DMS53 treated with DMSO at 0.1 percent for 48 hours (cell line): ENCODE results near the gene AJAP1.

ENCODE experiments used
- DNase-seq: peaks from one replicate; lab custom pipeline; 2025; ENCODE audit not compliant: unreplicated experiment; lab: John Stamatoyannopoulos, UW

AJAP1 gene

GRCh38 chr1:4630561-4630960 lies 23.8 kb upstream of the AJAP1 start:
- no peak for DNase-seq

- no peak for DNase-seq
Observed at GRCh38 chr1:4631321-4631720, 23.1 kb upstream of the AJAP1 start.

GRCh38 chr1:4633346-4633745 lies 21.1 kb upstream of the AJAP1 start:
- DNase-seq = no peak

- no peak for DNase-seq
Observed at GRCh38 chr1:4634156-4634792, 20.1 kb upstream of the AJAP1 start.

GRCh38 chr1:4634793-4635406 lies 19.5 kb upstream of the AJAP1 start:
- no peak for DNase-seq

GRCh38 chr1:4636186-4636585 lies 18.2 kb upstream of the AJAP1 start:
- no peak for DNase-seq

GRCh38 chr1:4636644-4637380 lies 17.6 kb upstream of the AJAP1 start:
- no peak for DNase-seq

- DNase-seq = no peak
Observed at GRCh38 chr1:4637616-4638344, 16.6 kb upstream of the AJAP1 start.

GRCh38 chr1:4638345-4638729 lies 16.1 kb upstream of the AJAP1 start:
- no peak for DNase-seq

GRCh38 chr1:4640931-4641330 lies 13.5 kb upstream of the AJAP1 start:
- DNase-seq = no peak

- DNase-seq = no peak
Observed at GRCh38 chr1:4647391-4647790, 7.0 kb upstream of the AJAP1 start.

- no peak for DNase-seq
Observed at GRCh38 chr1:4648657-4649056, 5.8 kb upstream of the AJAP1 start.

GRCh38 chr1:4650481-4650880 lies 3.9 kb upstream of the AJAP1 start:
- no peak for DNase-seq

GRCh38 chr1:4650981-4651380 lies 3.4 kb upstream of the AJAP1 start:
- no peak for DNase-seq

GRCh38 chr1:4652631-4653327 lies 1.6 kb upstream of the AJAP1 start:
- DNase-seq = no peak

- DNase-seq = no peak
Observed at GRCh38 chr1:4653328-4653660, 1.1 kb upstream of the AJAP1 start.

GRCh38 chr1:4654764-4655673 lies 610 bp downstream of the AJAP1 start:
- DNase-seq = no peak

GRCh38 chr1:4655674-4656532 lies 1.5 kb downstream of the AJAP1 start:
- DNase-seq = no peak

- no peak for DNase-seq
Observed at GRCh38 chr1:4656533-4657140, 2.2 kb downstream of the AJAP1 start.
